ENCODE data around the gene NEU4.

DNA sequence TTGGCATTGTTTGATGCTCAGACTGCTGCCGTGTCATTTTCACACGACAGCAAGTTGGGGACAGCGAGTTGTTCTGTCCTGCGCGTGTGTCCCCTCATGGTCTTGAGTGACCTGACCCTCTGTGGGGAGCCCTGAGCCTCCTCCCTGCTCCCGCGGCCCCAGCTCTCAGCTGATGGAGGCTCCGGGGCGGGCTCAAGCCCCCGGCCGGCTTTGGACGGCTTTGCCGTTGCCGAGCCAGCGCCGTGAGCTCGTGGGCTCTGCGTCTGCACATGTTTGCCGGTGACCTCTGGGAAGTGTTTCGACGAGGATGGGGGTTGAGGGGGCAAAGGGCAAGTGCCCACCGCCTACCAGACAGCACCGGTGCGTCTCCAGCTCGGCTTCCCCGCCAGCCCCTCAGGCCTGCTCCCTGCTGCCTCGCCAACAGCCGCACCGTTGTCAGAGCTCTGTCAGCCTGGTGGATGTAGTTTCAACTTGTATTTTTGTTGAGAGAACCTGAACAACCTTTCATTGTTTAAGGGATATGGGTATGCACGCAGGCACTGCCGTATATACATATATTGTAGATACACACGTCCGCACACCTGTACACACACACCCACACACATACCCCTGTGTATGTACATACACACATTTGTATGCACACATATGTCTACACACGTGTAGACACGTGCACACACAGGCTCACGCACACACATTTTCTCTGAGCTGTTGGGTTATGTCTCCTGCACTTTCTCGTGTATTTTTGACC lies 36.0 kb downstream of the NEU4 start:
- TF ChIP-seq, protein P1, sequence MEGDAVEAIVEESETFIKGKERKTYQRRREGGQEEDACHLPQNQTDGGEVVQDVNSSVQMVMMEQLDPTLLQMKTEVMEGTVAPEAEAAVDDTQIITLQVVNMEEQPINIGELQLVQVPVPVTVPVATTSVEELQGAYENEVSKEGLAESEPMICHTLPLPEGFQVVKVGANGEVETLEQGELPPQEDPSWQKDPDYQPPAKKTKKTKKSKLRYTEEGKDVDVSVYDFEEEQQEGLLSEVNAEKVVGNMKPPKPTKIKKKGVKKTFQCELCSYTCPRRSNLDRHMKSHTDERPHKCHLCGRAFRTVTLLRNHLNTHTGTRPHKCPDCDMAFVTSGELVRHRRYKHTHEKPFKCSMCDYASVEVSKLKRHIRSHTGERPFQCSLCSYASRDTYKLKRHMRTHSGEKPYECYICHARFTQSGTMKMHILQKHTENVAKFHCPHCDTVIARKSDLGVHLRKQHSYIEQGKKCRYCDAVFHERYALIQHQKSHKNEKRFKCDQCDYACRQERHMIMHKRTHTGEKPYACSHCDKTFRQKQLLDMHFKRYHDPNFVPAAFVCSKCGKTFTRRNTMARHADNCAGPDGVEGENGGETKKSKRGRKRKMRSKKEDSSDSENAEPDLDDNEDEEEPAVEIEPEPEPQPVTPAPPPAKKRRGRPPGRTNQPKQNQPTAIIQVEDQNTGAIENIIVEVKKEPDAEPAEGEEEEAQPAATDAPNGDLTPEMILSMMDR (IDR thresholded peaks at IDR 0.05) = no peak
- TF ChIP-seq EP300 (IDR thresholded peaks at IDR 0.05; ENCODE audit: low read depth) = no peak

All from transverse colon (tissue), 3 donors.